IMR-90 (cell line): ENCODE results near the gene ADGRD1. TPM values are rescaled to one million over a fixed set of nuclear protein-coding genes. Genes with fewer than 3 reads are reported as not detected.

ENCODE experiments used
- ATAC-seq: fragments of 200-7000 bp; cut with Tn5 transposase; 2 replicates; pipeline ENCODE4 v1.9.1; 2020; ENCODE audit warnings: low read depth, mild to moderate bottlenecking, moderate library complexity
- BruUV-seq: library from RNA; stranded (reverse); fragments of 400-500 nt; replicated peaks from 2 replicates; lab custom pipeline; 2021; lab: Mats Ljungman, UMichigan
- CTCF ChIA-PET: fragments of 300-600 bp; formaldehyde crosslinking; extraction: SDS; loops from one replicate; lab custom pipeline; 2021; ENCODE audit warnings: antibody characterized with exemption; lab: Yijun Ruan, JAX
- POLR2A ChIA-PET: fragments of 300-600 bp; sonication (Branson Sonifier 250); formaldehyde crosslinking; loops from one replicate; lab custom pipeline; 2022; ENCODE audit warnings: antibody characterized with exemption; ENCODE audit not compliant: unreplicated experiment; lab: Charles Lee
- DNase-seq: peaks from one replicate; pipeline ENCODE4 v3.0.0; 2013
- H2AFZ ChIP-seq: replicated peaks from 2 replicates; pipeline ENCODE3; 2013; ENCODE audit warnings: low read length, mild to moderate bottlenecking; ENCODE audit not compliant: poor library complexity
- H2AK5ac ChIP-seq: 2 replicates; pipeline ENCODE4 v1.6.1; 2013; ENCODE audit warnings: low read depth, low read length, inconsistent platforms
- H2AK9ac ChIP-seq: replicated peaks from 2 replicates; pipeline ENCODE3; 2013; ENCODE audit warnings: mild to moderate bottlenecking, low read depth, low read length, moderate library complexity; ENCODE audit not compliant: poor library complexity
- H2BK120ac ChIP-seq: 2 replicates; pipeline ENCODE4 v1.6.1; 2013; ENCODE audit warnings: low read depth, low read length, inconsistent platforms
- H2BK15ac ChIP-seq: 3 replicates; pipeline ENCODE4 v1.6.1; 2013; ENCODE audit warnings: low read depth, low read length, inconsistent platforms
- H2BK20ac ChIP-seq: 2 replicates; pipeline ENCODE4 v1.6.1; 2013; ENCODE audit warnings: low read depth, mild to moderate bottlenecking, inconsistent platforms, low read length, moderate library complexity
- H2BK5ac ChIP-seq: 2 replicates; pipeline ENCODE4 v1.6.1; 2013; ENCODE audit warnings: mild to moderate bottlenecking, low read depth, low read length, inconsistent platforms; ENCODE audit not compliant: poor library complexity, severe bottlenecking
- H3K14ac ChIP-seq: replicated peaks from 2 replicates; pipeline ENCODE4 v1.6.1; 2013; ENCODE audit warnings: low read depth, low read length, inconsistent platforms
- H3K18ac ChIP-seq: 2 replicates; pipeline ENCODE4 v1.6.1; 2013; ENCODE audit warnings: low read depth, low read length, control low read depth
- H3K23ac ChIP-seq: 2 replicates; pipeline ENCODE4 v1.6.1; 2013; ENCODE audit warnings: low read depth, low read length, inconsistent platforms
- H3K27ac ChIP-seq: 2 replicates; pipeline ENCODE4 v1.5.1; 2013; ENCODE audit warnings: mild to moderate bottlenecking, control low read depth, low read length; ENCODE audit not compliant: insufficient read depth
- H3K27me3 ChIP-seq: 2 replicates; pipeline ENCODE4 v1.6.1; 2013; ENCODE audit warnings: low read length; ENCODE audit not compliant: control insufficient read depth, insufficient read depth
- H3K36me3 ChIP-seq: 2 replicates; pipeline ENCODE4 v1.6.1; 2013; ENCODE audit warnings: low read length, mixed read lengths; ENCODE audit not compliant: control insufficient read depth, insufficient read depth
- H3K4ac ChIP-seq: 2 replicates; pipeline ENCODE4 v1.6.1; 2013; ENCODE audit warnings: low read depth, low read length, inconsistent platforms
- H3K4me1 ChIP-seq: 2 replicates; pipeline ENCODE4 v1.6.1; 2013; ENCODE audit warnings: low read length, mixed read lengths; ENCODE audit not compliant: control insufficient read depth, insufficient read depth
- H3K4me2 ChIP-seq: 2 replicates; pipeline ENCODE4 v1.6.1; 2013; ENCODE audit warnings: low read depth, mild to moderate bottlenecking, control low read depth, low read length, moderate library complexity
- H3K4me3 ChIP-seq: 2 replicates; pipeline ENCODE4 v1.5.1; 2013; ENCODE audit warnings: low read depth, mild to moderate bottlenecking, control low read depth, low read length, moderate library complexity; ENCODE audit not compliant: insufficient read depth
- H3K56ac ChIP-seq: 2 replicates; pipeline ENCODE4 v1.6.1; 2013; ENCODE audit warnings: low read length, inconsistent platforms; ENCODE audit not compliant: insufficient read depth; ENCODE audit errors: extremely low read depth
- H3K79me1 ChIP-seq, 2 experiments: 2 replicates each; pipeline ENCODE4 v1.6.1; 2013; ENCODE audit warnings: low read length in 2 of 2, inconsistent platforms in 1 of 2, low read depth in 1 of 2
- H3K9ac ChIP-seq: 2 replicates; pipeline ENCODE4 v1.6.1; 2013; ENCODE audit warnings: low read depth, low read length, control low read depth
- H3K9me1 ChIP-seq: 2 replicates; pipeline ENCODE4 v1.6.1; 2013; ENCODE audit warnings: low read length, inconsistent platforms; ENCODE audit not compliant: insufficient read depth
- H3K9me3 ChIP-seq: 2 replicates; pipeline ENCODE4 v1.6.1; 2013; ENCODE audit warnings: low read length; ENCODE audit not compliant: control insufficient read depth, insufficient read depth
- H4K20me1 ChIP-seq: 2 replicates; pipeline ENCODE4 v1.6.1; 2013; ENCODE audit warnings: low read length, inconsistent platforms; ENCODE audit not compliant: insufficient read depth
- H4K5ac ChIP-seq: 2 replicates; pipeline ENCODE4 v1.6.1; 2013; ENCODE audit warnings: mild to moderate bottlenecking, low read depth, low read length, control low read depth
- H4K8ac ChIP-seq, 2 experiments: 2 replicates each; pipeline ENCODE4 v1.6.1; 2013; ENCODE audit warnings: low read depth in 2 of 2, low read length in 2 of 2, control low read depth in 1 of 2, inconsistent platforms in 1 of 2
- H4K91ac ChIP-seq: 2 replicates; pipeline ENCODE4 v1.6.1; 2013; ENCODE audit warnings: low read depth, low read length, inconsistent platforms; ENCODE audit not compliant: insufficient read depth
- FOS ChIP-seq: fragments of 150-350 bp; IDR thresholded peaks from 2 replicates; pipeline ENCODE4 v1.6.1; 2016; ENCODE audit warnings: low read depth, low read length
- MAZ ChIP-seq: IDR thresholded peaks from 2 replicates; pipeline ENCODE4 v1.6.1; 2012; ENCODE audit warnings: low read depth, mild to moderate bottlenecking, low read length, improper control_type of control experiment, moderate library complexity, borderline replicate concordance
- MXI1 ChIP-seq: IDR thresholded peaks from 2 replicates; pipeline ENCODE4 v1.6.1; 2012; ENCODE audit warnings: low read depth, mild to moderate bottlenecking, low read length, moderate library complexity, borderline replicate concordance
- RCOR1 ChIP-seq: IDR thresholded peaks from 2 replicates; pipeline ENCODE4 v1.6.1; 2012; ENCODE audit warnings: mild to moderate bottlenecking, low read length, improper control_type of control experiment; ENCODE audit not compliant: insufficient replicate concordance
- WGBS, 2 experiments: methylation state at CpG; one replicate each; pipeline versions ENCODE4 v1.1.5 to v1.1.7; 2013; ENCODE audit warnings: missing lambda C conversion rate in 2 of 2; ENCODE audit not compliant: insufficient read length in 1 of 2; ENCODE audit errors: extremely low coverage in 2 of 2; 5-methylcytosine and 5-hydroxymethylcytosine counted together
- dilution Hi-C: fragments of 300-500 bp; cut with HindIII; formaldehyde crosslinking; loops from one replicate; pipeline ENCODE4 v1.14.3; 2018; ENCODE audit warnings: low sequenced_read_pairs; ENCODE audit not compliant: unreplicated experiment
- in situ Hi-C: fragments of 300-500 bp; cut with MboI; formaldehyde crosslinking; loops from 3 replicates; pipeline ENCODE4 v1.14.3; 2019; ENCODE audit warnings: low sequenced_read_pairs, inconsistent platforms, mixed read lengths
- intact Hi-C: fragments of 100-400 bp; cut with micrococcal nuclease; formaldehyde crosslinking; loops from 2 replicates; pipeline ENCODE4 v1.10.0; 2022
- polyA plus RNA-seq, 3 experiments: library from polyadenylated mRNA; depleted of rRNA; stranded (reverse); fragments of >200 nt; gene quantifications; 2 replicates each; pipeline ENCODE4 v1.2.3, GENCODE V29; 2012; ENCODE audit warnings: low replicate concordance in 1 of 3
- total RNA-seq: library from RNA; depleted of rRNA; stranded (reverse); fragments of >200 nt; gene quantifications from 2 replicates; pipeline ENCODE4 v1.2.3, GENCODE V29; 2012

The ADGRD1 gene
- total and polyA plus RNA-seq, 2 of the 4 experiments (the other 2 are of a cell fraction), result not detected

GRCh38 chr12:131061041-131061806 lies 107.5 kb downstream of the ADGRD1 start:
- no CpG with 5 or more reads among the region's 13 CpGs for WGBS, 2 experiments
- H3K27ac ChIP-seq, result no peak overlapping the region
- no peak overlapping the region for H3K23ac ChIP-seq
- H4K8ac ChIP-seq, result no peak overlapping the region
- ChIA-PET POLR2A (no interaction called here), CTCF (no interaction called here)
- H3K4me1 ChIP-seq, result no peaks in the 10 kb centered on the region
- TF ChIP-seq RCOR1 (no peak), MXI1 (no peak), FOS (no peak), MAZ (no peak)
- H2BK20ac ChIP-seq, result no peak overlapping the region
- no peaks in the 10 kb centered on the region for H3K79me1 ChIP-seq
- no peak overlapping the region for H3K18ac ChIP-seq
- H2BK15ac ChIP-seq, result no peak overlapping the region
- no peak overlapping the region for H2BK5ac ChIP-seq
- H3K4me2 ChIP-seq, result no peak overlapping the region
- no peak for ATAC-seq
- no peaks in the 10 kb centered on the region for H3K36me3 ChIP-seq
- peaks cover 22% of the 10 kb centered on the region for H3K9me3 ChIP-seq
- no peak overlapping the region for H2BK120ac ChIP-seq
- no peaks in the 10 kb centered on the region for H4K20me1 ChIP-seq
- intact Hi-C loops, result no loop called here
- no peak overlapping the region for H4K5ac ChIP-seq
- no peak overlapping the region for H3K14ac ChIP-seq
- no peak overlapping the region for H3K9ac ChIP-seq
- no peaks in the 10 kb centered on the region for H3K9me1 ChIP-seq
- no peak overlapping the region for H3K4me3 ChIP-seq
- H3K56ac ChIP-seq, result no peak overlapping the region
- no peak overlapping the region for H2AFZ ChIP-seq
- no TSS peak for BruUV-seq
- H4K91ac ChIP-seq, result no peak overlapping the region
- in situ Hi-C loops, result no loop called here
- H3K27me3 ChIP-seq, result no peaks in the 10 kb centered on the region
- dilution Hi-C loops, result no loop called here
- no peak overlapping the region for H2AK5ac ChIP-seq
- DNase-seq, result no peak
- H3K4ac ChIP-seq, result no peak overlapping the region
- no peak overlapping the region for H2AK9ac ChIP-seq
